ENCODE measurements around the gene CES4A. TPM values are rescaled to one million over a fixed set of nuclear protein-coding genes. Genes with fewer than 3 reads are reported as not detected.

CES4A gene
- total RNA-seq, 4 donors from 2014 or later, result 4.4 to 48.1 (median 14.3) TPM

- ATAC-seq (ENCODE audit: low FRiP score) (no peak), DNase-seq (ENCODE audit: low spot score) (no peak)
- TF ChIP-seq CTCF (IDR thresholded peaks at IDR 0.05), result no peak
Observed at GRCh38 chr16:66958857-66959703, 29.3 kb upstream of the CES4A start.

GRCh38 chr16:66959704-66960161 is 28.7 kb upstream of the CES4A start:
- no peak for ATAC-seq (ENCODE audit: low FRiP score)
- no peak for DNase-seq (ENCODE audit: low spot score)
- TF ChIP-seq CTCF (IDR thresholded peaks at IDR 0.05), result no peak

GRCh38 chr16:66960270-66960669 is 28.1 kb upstream of the CES4A start:
- DNase-seq (ENCODE audit: low spot score) (no peak), ATAC-seq (ENCODE audit: low FRiP score) (no peak)
- TF ChIP-seq CTCF (IDR thresholded peaks at IDR 0.05), result no peak

GRCh38 chr16:66961065-66961744 is 27.2 kb upstream of the CES4A start, which contains the start of gene CES3:
TSS of gene CES3 (plus strand) at chr16:66961266. CDS start at chr16:66961308, 42 bp downstream.
- DNase-seq (ENCODE audit: low spot score) (no peak), ATAC-seq (ENCODE audit: low FRiP score) (peak; percentile 50)
- TF ChIP-seq CTCF (IDR thresholded peaks at IDR 0.05), result no peak

GRCh38 chr16:66961914-66962313 is 26.5 kb upstream of the CES4A start:
- no peak for TF ChIP-seq CTCF (IDR thresholded peaks at IDR 0.05)

GRCh38 chr16:66964049-66964448 is 24.3 kb upstream of the CES4A start:
- no peak for DNase-seq (ENCODE audit: low spot score)
- no peak for TF ChIP-seq CTCF (IDR thresholded peaks at IDR 0.05)
- no peak for ATAC-seq (ENCODE audit: low FRiP score)

More at GRCh38 chr16:66961914-66962313, 26.5 kb upstream of the CES4A start:
- DNase-seq (ENCODE audit: low spot score) (no peak), ATAC-seq (ENCODE audit: low FRiP score) (no peak)

All from omental fat pad (tissue), 4 donors.